DMS153 (cell line): ENCODE results near the gene KNL1.
A peak's percentile ranks its signal among the peaks of the same experiment; 100 is the strongest.
"Not testable (repeated sequence)": the region's sequence is repeated elsewhere in the genome, so short reads cannot be mapped to it uniquely, and the experiment has no call there.

ENCODE experiments used
- DNase-seq: peaks from one replicate; lab custom pipeline; 2025; lab: John Stamatoyannopoulos, UW

The KNL1 gene

DNA sequence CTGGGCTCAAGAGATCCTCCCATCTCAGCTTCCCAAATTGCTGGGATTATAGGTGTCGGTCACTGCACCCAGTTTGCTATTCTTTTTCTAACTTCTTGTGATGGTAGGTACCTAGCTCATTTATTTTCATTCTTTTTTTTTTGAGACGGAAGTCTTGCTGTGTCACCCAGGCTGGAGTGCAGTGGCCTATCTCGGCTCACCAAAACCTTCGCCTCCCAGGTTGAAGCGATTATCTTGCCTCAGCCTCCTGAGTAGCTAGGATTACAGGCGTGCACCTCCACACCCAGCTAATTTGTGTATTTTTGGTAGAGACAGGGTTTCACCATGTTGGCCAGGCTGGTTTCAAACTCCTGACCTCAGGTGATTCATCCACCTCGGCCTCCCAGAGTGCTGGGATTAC lies 70.9 kb downstream of the KNL1 start:
- DNase-seq: no peak

DNA sequence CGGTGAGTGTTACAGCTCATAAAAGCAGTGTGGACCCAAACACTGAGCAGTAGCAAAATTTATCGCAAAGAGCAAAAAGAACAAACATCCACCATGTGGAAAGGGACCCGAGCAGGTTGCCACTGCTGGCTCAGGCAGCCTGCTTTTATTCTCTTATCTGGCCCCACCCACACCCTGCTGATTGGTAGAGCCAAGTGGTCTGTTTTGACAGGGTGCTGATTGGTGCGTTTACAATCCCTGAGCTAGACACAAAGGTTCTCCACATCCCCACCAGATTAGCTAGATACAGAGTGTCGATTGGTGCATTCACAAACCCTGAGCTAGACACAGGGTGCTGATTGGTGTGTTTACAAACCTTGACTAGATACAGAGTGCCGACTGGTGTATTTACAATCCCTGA lies 82.2 kb downstream of the KNL1 start:
- DNase-seq: not testable (repeated sequence)

DNA sequence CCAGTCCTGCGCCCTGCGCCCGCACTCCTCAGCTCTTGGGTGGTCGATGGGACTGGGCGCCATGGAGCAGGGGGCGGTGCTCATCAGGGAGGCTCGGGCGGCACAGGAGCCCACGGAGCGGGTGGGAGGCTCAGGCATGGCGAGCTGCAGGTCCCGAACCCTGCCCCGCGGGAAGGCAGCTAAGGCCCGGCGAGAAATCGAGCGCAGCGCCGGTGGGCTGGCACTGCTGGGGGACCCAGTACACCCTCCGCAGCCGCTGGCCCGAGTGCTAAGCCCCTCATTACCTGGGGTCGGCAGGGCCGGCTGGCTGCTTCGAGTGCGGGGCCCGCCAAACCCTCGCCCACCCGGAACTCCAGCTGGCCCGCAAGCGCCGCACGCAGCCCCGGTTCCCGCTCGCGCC lies 82.9 kb downstream of the KNL1 start:
- DNase-seq: not testable (repeated sequence)

DNA sequence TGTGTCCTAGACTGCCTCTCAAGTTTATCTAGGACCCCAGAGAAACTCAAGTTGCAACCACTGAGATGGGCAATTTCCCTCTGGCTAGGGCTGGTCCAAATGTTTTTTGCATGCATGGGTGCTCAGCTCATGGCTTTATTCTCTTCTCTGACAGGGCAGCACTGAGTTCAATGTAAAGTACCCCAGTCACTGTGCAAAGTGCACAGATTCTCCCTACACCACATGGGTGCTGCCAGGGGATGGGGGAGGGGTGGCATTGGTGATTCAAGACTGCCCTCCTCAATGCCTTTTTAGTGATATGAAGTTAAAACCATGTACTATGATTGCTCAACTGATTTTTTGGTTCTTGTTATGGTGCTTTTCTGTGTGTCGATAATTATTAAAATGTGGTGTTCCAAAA lies 86.1 kb downstream of the KNL1 start:
- DNase-seq: no peak

DNA sequence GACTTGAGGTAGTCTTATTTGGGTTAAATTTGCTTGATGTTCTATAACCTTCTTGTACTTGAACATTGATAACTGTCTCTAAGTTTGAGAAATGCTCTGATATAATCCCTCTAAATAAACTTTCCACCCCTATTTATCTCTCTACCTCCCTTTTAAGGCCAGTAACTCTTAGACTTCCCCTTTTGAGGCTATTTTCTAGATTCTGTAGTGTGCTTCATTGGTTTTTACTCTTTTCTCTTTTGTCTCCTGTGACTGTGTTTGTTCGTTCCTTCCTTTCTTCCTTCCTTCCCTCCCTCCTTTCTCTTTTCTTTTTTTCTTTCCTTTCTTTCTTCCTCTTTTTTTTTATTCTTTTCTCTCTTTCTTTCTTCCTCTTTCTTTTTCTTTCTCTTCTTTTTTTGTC lies 86.9 kb downstream of the KNL1 start:
- DNase-seq: not testable (repeated sequence)

DNA sequence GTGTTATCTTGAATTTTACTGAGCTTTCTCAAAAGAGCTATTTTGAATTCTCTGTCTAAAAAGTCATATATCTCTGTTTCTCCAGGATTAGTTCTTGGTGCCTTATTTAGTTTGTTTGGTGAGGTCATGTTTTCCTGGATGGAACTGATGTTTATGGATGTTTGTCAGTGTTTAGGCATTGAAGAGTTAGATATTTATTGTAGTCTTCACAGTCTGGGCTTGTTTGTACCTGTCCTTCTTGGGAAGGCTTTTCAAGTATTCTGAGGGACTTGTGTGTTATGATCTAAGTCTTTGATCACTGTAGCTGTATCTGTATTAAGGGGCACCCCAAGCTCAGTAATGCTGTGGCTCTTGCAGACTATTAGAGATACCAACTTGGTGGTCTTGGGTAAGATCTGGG lies 90.3 kb downstream of the KNL1 start:
- no peak for DNase-seq

DNA sequence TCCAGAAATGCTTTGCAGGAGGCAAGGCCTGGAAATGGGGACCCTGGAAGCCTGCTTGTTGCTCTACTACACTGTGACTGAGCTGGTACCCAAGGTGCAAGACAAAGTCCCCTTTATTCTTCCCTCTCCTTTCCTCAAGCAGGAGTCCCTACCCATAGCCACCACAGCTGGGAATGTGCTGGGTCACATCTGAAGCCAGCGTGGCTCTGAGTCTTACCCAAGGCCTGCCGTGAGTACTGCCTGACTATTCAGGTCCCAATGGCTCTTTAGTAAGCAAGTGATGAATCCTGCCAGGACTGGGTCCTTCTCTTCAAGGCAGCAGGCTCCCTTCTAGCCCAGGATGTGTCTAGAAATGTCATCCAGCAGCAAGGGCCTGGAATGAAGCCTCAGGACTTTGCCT lies 91.3 kb downstream of the KNL1 start:
- DNase-seq: no peak

DNA sequence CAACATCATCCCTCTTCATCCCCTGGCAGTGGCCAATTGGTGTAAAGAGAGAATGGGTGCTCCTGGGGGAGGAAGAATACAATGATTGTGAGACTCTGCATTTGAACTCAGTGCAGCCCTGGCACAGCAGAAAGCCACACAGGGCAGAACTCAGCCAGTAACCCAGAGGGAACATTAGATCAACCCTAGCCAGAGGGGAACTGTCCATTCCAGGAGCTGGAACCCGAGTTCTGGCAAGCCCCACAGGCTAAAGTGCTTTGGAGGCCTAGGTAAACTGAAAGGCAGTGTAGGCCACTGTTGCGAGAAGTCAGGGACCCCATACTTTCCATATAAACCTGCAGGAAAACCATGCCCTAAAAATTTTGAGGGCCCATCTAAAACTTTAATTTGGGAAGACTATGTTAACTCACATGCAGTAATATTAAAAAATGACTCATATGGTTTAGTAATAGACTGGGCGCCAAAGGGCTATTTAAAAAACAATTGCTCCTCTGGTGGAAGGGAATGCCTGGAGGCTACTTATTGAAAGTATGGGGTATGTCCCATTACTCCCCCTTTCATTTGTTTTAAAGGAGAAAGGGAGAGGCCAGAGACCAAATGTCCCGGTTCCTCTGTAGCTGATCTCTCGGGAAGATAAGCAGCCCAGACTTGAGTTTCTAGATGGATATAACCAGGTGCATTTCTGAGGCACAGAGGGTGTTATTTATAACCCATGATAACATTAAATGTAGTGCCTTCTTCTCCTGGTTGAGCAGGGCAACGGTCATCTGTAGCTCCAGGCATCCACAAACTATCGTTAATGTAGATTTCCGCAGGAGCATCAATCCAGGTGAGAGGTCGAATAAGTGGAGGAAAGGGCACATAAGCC lies 95.1 kb downstream of the KNL1 start:
- DNase-seq: no peak

DNA sequence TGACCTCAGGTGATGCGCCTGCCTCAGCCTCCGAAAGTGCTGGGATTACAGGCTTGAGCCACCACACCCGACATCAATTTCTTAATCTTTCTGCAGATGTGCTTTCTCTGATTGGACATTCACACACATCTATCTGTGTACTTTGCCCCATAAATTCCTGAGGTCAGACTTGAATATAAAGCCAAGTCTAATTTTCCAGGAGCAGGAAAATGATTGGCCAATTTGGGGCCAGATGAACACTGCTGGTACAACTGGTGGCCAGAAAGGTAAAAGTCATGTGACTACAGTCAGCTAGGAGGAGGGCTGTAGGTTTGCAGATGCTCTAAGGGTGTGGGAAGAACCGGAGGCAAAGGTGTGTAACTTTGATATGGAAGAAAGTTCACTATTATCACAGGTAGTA lies 97.7 kb downstream of the KNL1 start:
- no peak for DNase-seq

DNA sequence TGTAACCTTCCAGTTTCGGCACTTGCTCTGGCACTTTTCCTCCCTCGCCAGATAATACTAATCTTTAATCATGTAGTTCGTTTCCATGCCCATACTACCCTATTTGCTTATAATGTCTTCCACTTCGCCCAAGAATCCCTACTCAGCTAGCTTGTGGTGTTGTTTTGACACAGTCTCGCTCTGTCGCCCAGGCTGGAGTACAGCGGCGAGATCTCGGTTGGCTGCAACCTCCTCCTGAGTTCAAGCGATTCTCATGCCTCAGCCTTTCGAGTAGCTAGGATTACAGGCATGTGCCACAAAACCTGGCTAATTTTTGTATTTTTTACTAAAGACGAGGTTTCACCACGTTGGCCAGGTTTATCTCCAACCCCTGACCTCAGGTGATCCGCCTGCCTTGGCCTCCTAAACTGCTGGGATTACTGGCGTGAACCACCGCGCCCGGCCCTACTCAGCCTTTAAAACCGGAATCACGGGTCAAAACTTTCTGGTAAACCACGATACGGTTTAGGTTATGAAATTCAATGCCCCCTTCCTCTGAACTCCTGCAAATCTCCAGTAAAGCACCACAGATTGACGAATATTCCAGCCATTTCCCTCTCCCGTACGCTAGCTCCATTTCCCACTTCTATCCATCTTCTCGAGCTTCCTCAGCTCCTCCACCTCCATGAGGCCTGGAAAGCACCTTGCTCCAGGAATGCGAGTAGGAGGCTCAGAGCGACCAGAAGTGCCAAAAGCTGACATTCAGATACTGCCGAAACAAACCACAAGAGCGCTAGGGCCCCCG lies 100.0 kb downstream of the KNL1 start:
- no peak for DNase-seq

DNA sequence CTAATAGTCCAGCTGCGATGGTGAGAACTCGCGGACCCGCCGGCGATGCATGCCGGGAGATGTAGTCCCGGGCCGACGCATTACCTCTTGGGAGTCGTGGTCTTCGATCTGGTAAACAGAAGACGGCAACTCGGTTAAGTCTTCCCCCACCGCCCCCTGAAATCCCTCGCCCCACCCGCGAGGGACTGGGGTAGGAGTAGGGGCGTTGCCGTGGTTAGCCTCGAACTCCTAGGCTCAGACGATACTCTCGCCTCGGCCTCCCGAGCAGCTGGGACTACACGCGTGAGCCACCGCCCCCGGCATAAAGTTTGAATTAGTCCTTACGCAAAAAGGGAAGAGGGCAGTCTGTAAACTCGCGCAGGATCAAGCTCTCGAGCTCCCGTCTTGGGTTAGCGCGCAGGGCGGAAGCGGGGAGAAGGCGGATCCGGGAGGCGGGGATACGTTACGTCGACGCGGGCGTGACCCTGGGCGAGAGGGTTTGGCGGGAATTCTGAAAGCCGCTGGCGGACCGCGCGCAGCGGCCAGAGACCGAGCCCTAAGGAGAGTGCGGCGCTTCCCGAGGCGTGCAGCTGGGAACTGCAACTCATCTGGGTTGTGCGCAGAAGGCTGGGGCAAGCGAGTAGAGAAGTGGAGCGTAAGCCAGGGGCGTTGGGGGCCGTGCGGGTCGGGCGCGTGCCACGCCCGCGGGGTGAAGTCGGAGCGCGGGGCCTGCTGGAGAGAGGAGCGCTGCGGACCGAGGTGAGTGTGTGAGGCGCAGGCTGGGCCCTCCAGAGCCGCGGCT lies 100.8 kb downstream of the KNL1 start, which contains the start of gene RAD51:
Gene RAD51 (plus strand): TSS at position 487 of the 781 bp plus-strand sequence. CDS start 3,585 bp downstream, outside the sequence.
- peak; percentile 58 for DNase-seq

DNA sequence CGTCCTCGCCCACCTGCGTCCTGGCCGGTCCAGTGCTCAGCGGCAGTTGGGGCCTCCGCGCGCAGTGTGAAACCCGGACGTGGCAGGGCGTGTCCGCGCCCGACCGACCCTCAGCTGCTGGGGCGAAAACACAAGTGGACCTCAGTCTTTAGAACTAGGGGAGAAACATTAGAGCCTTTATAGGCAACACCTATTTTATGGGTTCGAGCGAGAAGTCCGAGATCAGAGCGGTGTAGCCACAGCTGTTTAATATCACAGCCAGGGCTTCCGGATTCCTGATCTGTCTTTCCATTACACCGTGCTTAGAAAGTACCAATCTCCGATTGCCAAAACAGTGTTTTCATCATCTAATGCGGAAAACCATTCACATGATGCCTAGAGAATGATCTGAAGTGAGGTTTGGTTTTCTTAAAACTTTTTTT lies 101.4 kb downstream of the KNL1 start:
- no peak for DNase-seq

DNA sequence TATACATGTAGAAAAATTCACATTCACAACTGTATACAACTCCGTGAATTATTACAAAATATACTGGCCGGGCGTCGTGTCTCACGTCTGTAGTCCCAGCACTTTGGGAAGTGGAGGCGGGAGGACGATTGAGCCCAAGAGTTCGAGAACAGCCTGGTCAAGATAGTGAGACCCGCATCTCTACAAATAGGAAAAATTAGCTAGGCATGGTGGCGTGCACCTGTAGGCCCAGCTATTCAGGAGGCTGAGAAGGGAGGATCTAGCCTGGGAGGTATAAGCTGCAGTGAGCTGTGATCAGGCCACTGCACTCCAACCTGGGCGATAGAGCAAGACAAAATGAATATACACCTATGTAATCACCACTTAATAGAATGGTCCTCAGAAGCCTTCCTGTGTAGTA lies 102.2 kb downstream of the KNL1 start:
- DNase-seq: no peak

DNA sequence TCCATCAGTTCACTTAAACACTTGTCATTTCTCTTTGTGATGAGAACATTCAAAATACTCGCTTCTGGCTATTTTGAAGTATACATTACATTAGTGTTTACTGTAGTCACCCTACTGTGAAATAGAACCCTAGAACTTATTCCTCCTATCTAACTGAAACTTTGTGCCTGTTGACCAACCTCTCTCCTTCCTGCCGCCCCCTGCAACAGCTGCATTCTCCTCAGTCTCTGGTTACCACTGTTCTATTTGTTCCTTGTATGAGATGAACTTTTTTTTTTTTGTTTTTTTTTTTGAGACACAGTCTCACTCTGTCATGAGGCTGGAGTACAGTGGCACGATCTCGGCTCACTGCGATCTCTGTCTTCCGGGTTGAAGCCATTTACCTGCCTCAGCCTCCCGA lies 103.9 kb downstream of the KNL1 start:
- no peak for DNase-seq

DNA sequence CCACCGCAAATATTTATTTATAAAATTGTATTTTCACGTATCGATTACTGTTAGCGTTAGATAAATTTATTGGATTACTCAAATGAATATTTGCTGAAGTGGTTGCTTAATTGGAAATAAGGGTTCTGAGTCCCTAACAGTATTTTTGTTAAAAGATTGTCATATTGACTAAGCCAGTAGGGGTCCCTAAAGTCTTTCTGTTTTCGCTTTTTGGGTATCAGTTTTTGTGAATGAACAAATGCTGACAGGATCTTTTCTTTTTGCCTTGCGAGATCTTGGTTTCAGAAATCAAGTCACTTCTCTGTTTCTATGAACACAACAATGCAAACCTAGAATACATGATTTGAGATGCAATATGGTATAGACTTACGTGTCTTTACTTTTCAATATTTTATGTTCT lies 108.0 kb downstream of the KNL1 start:
- no peak for DNase-seq

DNA sequence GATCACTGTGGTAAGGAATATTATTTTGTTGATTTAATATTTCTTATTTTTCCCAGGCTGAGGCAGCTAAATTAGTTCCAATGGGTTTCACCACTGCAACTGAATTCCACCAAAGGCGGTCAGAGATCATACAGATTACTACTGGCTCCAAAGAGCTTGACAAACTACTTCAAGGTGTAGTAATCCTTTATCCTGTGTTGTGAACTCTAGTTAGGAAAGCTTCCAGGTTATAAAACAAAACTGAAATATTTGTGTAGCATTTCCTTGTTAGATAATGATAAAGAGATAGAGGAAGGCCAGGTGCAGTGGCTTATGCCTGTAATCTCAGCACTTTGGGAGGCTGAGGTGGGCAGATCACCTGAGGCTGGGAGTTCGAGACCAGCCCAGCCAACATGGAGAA lies 112.1 kb downstream of the KNL1 start:
- DNase-seq: no peak
